H9 (cell line): ENCODE measurements around the gene CCL19. TPM values are rescaled to one million over a fixed set of nuclear protein-coding genes. Genes with fewer than 3 reads are reported as not detected.

Experiments
- DNase-seq: peaks from one replicate; pipeline ENCODE4 v3.0.0-alpha.2; 2017
- H2AFZ ChIP-seq: one replicate; pipeline ENCODE4 v1.6.1; 2013; ENCODE audit warnings: mild to moderate bottlenecking, low read length, control low read depth, moderate library complexity
- H2AK5ac ChIP-seq: 2 replicates; pipeline ENCODE4 v1.6.1; 2013; ENCODE audit warnings: low read length, control low read depth, mixed read lengths; ENCODE audit not compliant: insufficient read length
- H2BK120ac ChIP-seq: one replicate; pipeline ENCODE4 v1.6.1; 2013; ENCODE audit warnings: low read depth, mild to moderate bottlenecking, low read length, control low read depth, inconsistent platforms; ENCODE audit not compliant: poor library complexity, severe bottlenecking
- H2BK12ac ChIP-seq: 2 replicates; pipeline ENCODE4 v1.6.1; 2013; ENCODE audit warnings: low read length, control low read depth, mixed read lengths, low read depth; ENCODE audit not compliant: insufficient read length
- H2BK15ac ChIP-seq: 2 replicates; pipeline ENCODE4 v1.6.1; 2013; ENCODE audit warnings: low read depth, low read length, control low read depth
- H2BK20ac ChIP-seq: one replicate; pipeline ENCODE4 v1.6.1; 2013; ENCODE audit warnings: low read depth, mild to moderate bottlenecking, low read length, control low read depth, inconsistent platforms; ENCODE audit not compliant: poor library complexity, severe bottlenecking
- H2BK5ac ChIP-seq: 2 replicates; pipeline ENCODE4 v1.6.1; 2013; ENCODE audit warnings: low read length, control low read depth, mixed read lengths; ENCODE audit not compliant: insufficient read length
- H3K14ac ChIP-seq: 2 replicates; pipeline ENCODE4 v1.6.1; 2013; ENCODE audit warnings: low read length, control low read depth; ENCODE audit not compliant: insufficient read depth
- H3K18ac ChIP-seq: 2 replicates; pipeline ENCODE4 v1.6.1; 2013; ENCODE audit warnings: low read depth, mild to moderate bottlenecking, mixed read lengths, low read length, control low read depth; ENCODE audit not compliant: insufficient read length
- H3K23ac ChIP-seq: 2 replicates; pipeline ENCODE4 v1.6.1; 2013; ENCODE audit warnings: low read length, control low read depth, mixed read lengths, low read depth; ENCODE audit not compliant: insufficient read length
- H3K23me2 ChIP-seq: 2 replicates; pipeline ENCODE4 v1.6.1; 2013; ENCODE audit warnings: low read depth, mild to moderate bottlenecking, mixed read lengths, low read length, control low read depth; ENCODE audit not compliant: insufficient read length, poor library complexity, severe bottlenecking
- H3K27ac ChIP-seq: 2 replicates; pipeline ENCODE4 v1.5.1; 2013; ENCODE audit warnings: low read length, control low read depth, mixed read lengths, low read depth; ENCODE audit not compliant: insufficient read length
- H3K27me3 ChIP-seq: 2 replicates; pipeline ENCODE4 v1.6.1; 2013; ENCODE audit warnings: low read length, control low read depth, inconsistent platforms; ENCODE audit not compliant: insufficient read depth
- H3K4ac ChIP-seq: 2 replicates; pipeline ENCODE4 v1.6.1; 2013; ENCODE audit warnings: low read depth, mild to moderate bottlenecking, control low read depth, inconsistent platforms, low read length, moderate library complexity
- H3K4me1 ChIP-seq: 2 replicates; pipeline ENCODE4 v1.6.1; 2013; ENCODE audit warnings: low read length, control low read depth, inconsistent platforms; ENCODE audit not compliant: insufficient read depth
- H3K4me2 ChIP-seq: 2 replicates; pipeline ENCODE4 v1.6.1; 2013; ENCODE audit warnings: low read length, control low read depth, mixed read lengths; ENCODE audit not compliant: insufficient read length, insufficient read depth
- H3K56ac ChIP-seq: 2 replicates; pipeline ENCODE4 v1.6.1; 2013; ENCODE audit warnings: low read depth, mild to moderate bottlenecking, mixed read lengths, low read length, control low read depth; ENCODE audit not compliant: insufficient read length
- H3K79me1 ChIP-seq: 2 replicates; pipeline ENCODE4 v1.6.1; 2013; ENCODE audit warnings: low read depth, mild to moderate bottlenecking, moderate library complexity, low read length, control low read depth, inconsistent platforms; ENCODE audit not compliant: insufficient read depth, poor library complexity, severe bottlenecking
- H3K79me2 ChIP-seq: 2 replicates; pipeline ENCODE4 v1.6.1; 2013; ENCODE audit warnings: low read length, control low read depth, inconsistent platforms; ENCODE audit not compliant: insufficient read depth
- H3K9ac ChIP-seq: 2 replicates; pipeline ENCODE4 v1.6.1; 2013; ENCODE audit warnings: low read length, control low read depth, mixed read lengths; ENCODE audit not compliant: insufficient read length; ENCODE audit errors: extremely low read depth
- H3K9me3 ChIP-seq: one replicate; pipeline ENCODE4 v1.6.1; 2013; ENCODE audit warnings: low read depth, low read length, inconsistent platforms; ENCODE audit not compliant: control insufficient read depth
- H3T11ph ChIP-seq: one replicate; pipeline ENCODE4 v1.6.1; 2013; ENCODE audit warnings: mild to moderate bottlenecking, low read length, control low read depth, inconsistent platforms
- H4K20me1 ChIP-seq: one replicate; pipeline ENCODE4 v1.6.1; 2013; ENCODE audit not compliant: control insufficient read depth, insufficient read length, insufficient read depth
- H4K5ac ChIP-seq: 2 replicates; pipeline ENCODE4 v1.6.1; 2013; ENCODE audit warnings: low read depth, mild to moderate bottlenecking, mixed read lengths, low read length, control low read depth; ENCODE audit not compliant: insufficient read length
- H4K8ac ChIP-seq: replicated peaks from 2 replicates; pipeline ENCODE4 v1.6.1; 2013; ENCODE audit warnings: low read length, control low read depth, mixed read lengths, low read depth; ENCODE audit not compliant: insufficient read length
- H4K91ac ChIP-seq: 2 replicates; pipeline ENCODE4 v1.6.1; 2013; ENCODE audit warnings: low read depth, mild to moderate bottlenecking, moderate library complexity, mixed read lengths, low read length, control low read depth; ENCODE audit not compliant: insufficient read length
- H3K27ac Mint-ChIP-seq, 3 experiments: 2 replicates in 2 of 3; 3 replicates in 1 of 3; pipeline ENCODE4 v1.8.0; 2020 to 2021; ENCODE audit warnings: mixed read lengths in 3 of 3, mild to moderate bottlenecking in 1 of 3, moderate library complexity in 1 of 3
- H3K27me3 Mint-ChIP-seq: 2 replicates; pipeline ENCODE4 v1.8.0; 2021; ENCODE audit warnings: low read depth, mild to moderate bottlenecking, moderate library complexity, mixed read lengths
- H3K36me3 Mint-ChIP-seq, 3 experiments: 2 replicates in 2 of 3; 3 replicates in 1 of 3; pipeline ENCODE4 v1.8.0; 2020 to 2021; ENCODE audit warnings: low read depth in 3 of 3, mixed read lengths in 3 of 3; ENCODE audit not compliant: insufficient read depth in 1 of 3
- H3K4me1 Mint-ChIP-seq, 2 experiments: 2 replicates each; pipeline ENCODE4 v1.8.0; 2020; ENCODE audit warnings: mixed read lengths in 2 of 2
- H3K4me3 Mint-ChIP-seq, 2 experiments: 2 replicates in 1 of 2; 3 replicates in 1 of 2; pipeline ENCODE4 v1.8.0; 2020 to 2021; ENCODE audit warnings: mild to moderate bottlenecking in 2 of 2, mixed read lengths in 2 of 2, moderate library complexity in 1 of 2
- H3K9me3 Mint-ChIP-seq, 2 experiments: 2 replicates in 1 of 2; 3 replicates in 1 of 2; pipeline ENCODE4 v1.8.0; 2020; ENCODE audit warnings: mild to moderate bottlenecking in 2 of 2, mixed read lengths in 2 of 2, moderate library complexity in 1 of 2
- WGBS: extraction: QIAGEN DNeasy Blood & Tissue Kit; methylation state at CpG from one replicate; pipeline ENCODE4 v1.1.7; 2013; ENCODE audit warnings: missing lambda C conversion rate, low lambda C conversion rate, mixed read lengths; ENCODE audit not compliant: insufficient read length; ENCODE audit errors: extremely low coverage; 5-methylcytosine and 5-hydroxymethylcytosine counted together
- total RNA-seq: library from RNA; stranded (reverse); gene quantifications from 2 replicates; pipeline ENCODE4 v1.2.1, GENCODE V29; 2021
- TF ChIP-seq, protein P1 (sequence below): fragments of 200-600 bp; sonication (generic); conservative IDR thresholded peaks from 3 replicates; pipeline ENCODE4 v1.8.0; 2021; ENCODE audit warnings: antibody characterized with exemption, mild to moderate bottlenecking

Gene CCL19
- total RNA-seq, 1 experiment from 2014 or later, result not detected

DNA sequence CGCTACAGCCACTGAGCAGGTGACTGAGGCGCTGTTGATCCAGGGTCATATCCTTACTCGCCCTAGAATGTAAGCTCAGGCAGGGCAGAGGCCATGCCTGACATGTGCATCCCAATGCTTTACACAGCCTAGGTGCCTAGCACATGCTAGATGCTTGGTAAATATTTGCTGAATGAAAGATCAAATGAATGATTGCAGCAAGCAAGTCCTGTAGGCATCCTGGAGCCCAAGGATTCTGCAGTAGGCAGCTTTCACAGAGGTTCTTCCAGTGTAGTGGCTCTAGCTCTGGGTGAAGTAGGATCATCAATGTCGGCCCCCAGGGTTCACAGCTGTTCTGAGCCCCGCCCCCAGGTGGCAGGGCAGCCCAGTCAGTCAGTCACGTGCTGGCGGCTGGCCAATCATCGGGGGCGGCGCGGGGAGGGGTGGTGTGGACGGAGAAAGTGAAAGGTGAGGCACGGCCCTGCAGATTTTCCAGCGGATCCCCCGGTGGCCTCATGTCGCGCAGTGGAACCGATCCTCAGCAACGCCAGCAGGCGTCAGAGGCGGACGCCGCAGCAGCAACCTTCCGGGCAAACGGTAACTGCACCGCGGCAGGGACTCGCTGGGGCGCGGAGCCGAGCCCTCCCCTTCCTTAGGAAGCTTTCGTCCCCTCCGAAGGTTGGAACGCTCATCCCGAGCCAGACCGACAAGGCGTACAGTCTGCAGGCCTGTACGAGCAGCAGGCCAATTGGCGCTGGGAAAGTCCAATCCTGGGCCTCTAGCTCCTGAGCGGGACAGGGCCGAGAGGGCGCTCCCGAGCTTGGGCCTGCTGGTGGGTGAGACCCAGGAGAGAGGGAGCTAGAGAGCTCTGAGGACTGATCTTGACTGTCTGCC lies 44.6 kb downstream of the CCL19 start, which contains the start of gene GALT:
Gene GALT, plus strand, starts transcription at position 465 of the 873 bp plus-strand sequence. Its CDS starts 30 bp downstream, at position 495.
- WGBS, result no CpG with 5 or more reads among the region's 43 CpGs
- TF ChIP-seq, protein P1, sequence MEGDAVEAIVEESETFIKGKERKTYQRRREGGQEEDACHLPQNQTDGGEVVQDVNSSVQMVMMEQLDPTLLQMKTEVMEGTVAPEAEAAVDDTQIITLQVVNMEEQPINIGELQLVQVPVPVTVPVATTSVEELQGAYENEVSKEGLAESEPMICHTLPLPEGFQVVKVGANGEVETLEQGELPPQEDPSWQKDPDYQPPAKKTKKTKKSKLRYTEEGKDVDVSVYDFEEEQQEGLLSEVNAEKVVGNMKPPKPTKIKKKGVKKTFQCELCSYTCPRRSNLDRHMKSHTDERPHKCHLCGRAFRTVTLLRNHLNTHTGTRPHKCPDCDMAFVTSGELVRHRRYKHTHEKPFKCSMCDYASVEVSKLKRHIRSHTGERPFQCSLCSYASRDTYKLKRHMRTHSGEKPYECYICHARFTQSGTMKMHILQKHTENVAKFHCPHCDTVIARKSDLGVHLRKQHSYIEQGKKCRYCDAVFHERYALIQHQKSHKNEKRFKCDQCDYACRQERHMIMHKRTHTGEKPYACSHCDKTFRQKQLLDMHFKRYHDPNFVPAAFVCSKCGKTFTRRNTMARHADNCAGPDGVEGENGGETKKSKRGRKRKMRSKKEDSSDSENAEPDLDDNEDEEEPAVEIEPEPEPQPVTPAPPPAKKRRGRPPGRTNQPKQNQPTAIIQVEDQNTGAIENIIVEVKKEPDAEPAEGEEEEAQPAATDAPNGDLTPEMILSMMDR, result peak; percentile 55; the same call in 2 of the 3 replicates
- Histone ChIP-seq H3K56ac (no peak within 1 kb of the TSS), H3K23me2 (peaks cover 9% of the 10 kb centered on the region), H2BK120ac (no peak within 1 kb of the TSS), H4K5ac (no peak within 1 kb of the TSS), H3K4ac (no peak within 1 kb of the TSS), H3K14ac (peak within 1 kb of the TSS; percentile 41), H3K23ac (no peak within 1 kb of the TSS), H2BK12ac (no peak within 1 kb of the TSS), H2BK20ac (no peak within 1 kb of the TSS), H3T11ph (no peak within 1 kb of the TSS), H2AFZ (no peak within 1 kb of the TSS), H3K27me3 (no peaks in the 10 kb centered on the region), H3K27ac (no peak within 1 kb of the TSS), H3K79me1 (no peaks in the 10 kb centered on the region), H4K91ac (no peak within 1 kb of the TSS), H4K8ac (no peak within 1 kb of the TSS), H2BK5ac (no peak within 1 kb of the TSS), H3K18ac (peak within 1 kb of the TSS; percentile 31), H3K9me3 (no peaks in the 10 kb centered on the region), H3K79me2 (peaks cover 2% of the 10 kb centered on the region; the same call in 1 of the 2 replicates), H3K4me1 (peaks cover 10% of the 10 kb centered on the region; the same call in 1 of the 2 replicates), H2BK15ac (no peak within 1 kb of the TSS), H3K4me2 (peak within 1 kb of the TSS; percentile 94), H2AK5ac (no peak within 1 kb of the TSS), H3K9ac (peak within 1 kb of the TSS; percentile 28), H4K20me1 (no peaks in the 10 kb centered on the region)
- peaks cover 17 to 28% (median 24%) of the 10 kb centered on the region in 3 experiments; a peak in 6 of 7 replicates for H3K36me3 Mint-ChIP-seq
- H3K4me3 Mint-ChIP-seq, result peak within 1 kb of the TSS; percentile 85 to 93
- H3K27ac Mint-ChIP-seq, result peak within 1 kb of the TSS; percentile 11 to 94 (median 66); a peak in 4 of 7 replicates
- no peaks in the 10 kb centered on the region; the same call in 1 of the 2 replicates for H3K27me3 Mint-ChIP-seq
- H3K4me1 Mint-ChIP-seq, result peaks cover 31 to 38% of the 10 kb centered on the region in 2 experiments
- no peaks in the 10 kb centered on the region for H3K9me3 Mint-ChIP-seq
- DNase-seq, result peak; percentile 96
